ENCODE data around the gene STK11.
"Not testable (repeated sequence)": the region's sequence is repeated elsewhere in the genome, so short reads cannot be mapped to it uniquely, and the experiment has no call there.

STK11 gene

GRCh38 chr19:1237027-1237659 lies 31.6 kb downstream of the STK11 start:
- no peak for DNase-seq (ENCODE audit: low read depth, low spot score)

GRCh38 chr19:1237754-1238368 lies 32.3 kb downstream of the STK11 start, which contains the start of gene CBARP:
Gene CBARP, minus strand, starts transcription at chr19:1238005. Its CDS starts 1,905 bp downstream, at chr19:1236100.
- DNase-seq (ENCODE audit: low read depth, low spot score), result no peak

GRCh38 chr19:1238369-1239303 lies 33.1 kb downstream of the STK11 start:
- no peak for DNase-seq (ENCODE audit: low read depth, low spot score)

- no peak for DNase-seq (ENCODE audit: low read depth, low spot score)
These were observed 33.8 kb downstream of the STK11 start for GRCh38 chr19:1239420-1239795.

- no peak for DNase-seq (ENCODE audit: low read depth, low spot score)
These were observed 34.5 kb downstream of the STK11 start for GRCh38 chr19:1239796-1240737.

GRCh38 chr19:1240925-1241324 lies 35.3 kb downstream of the STK11 start:
- no peak for DNase-seq (ENCODE audit: low read depth, low spot score)

- no peak for DNase-seq (ENCODE audit: low read depth, low spot score)
These were observed 36.0 kb downstream of the STK11 start, which contains the start of gene ATP5F1D for GRCh38 chr19:1241417-1242095. Gene ATP5F1D, plus strand, starts transcription at chr19:1241751. Its CDS starts 100 bp downstream, at chr19:1241851.

- no peak for DNase-seq (ENCODE audit: low read depth, low spot score)
These were observed 38.5 kb downstream of the STK11 start for GRCh38 chr19:1243768-1244692.

GRCh38 chr19:1244693-1245451 lies 39.3 kb downstream of the STK11 start:
- DNase-seq (ENCODE audit: low read depth, low spot score), result no peak

- DNase-seq (ENCODE audit: low read depth, low spot score), result no peak
These were observed 40.1 kb downstream of the STK11 start for GRCh38 chr19:1245494-1246264.

- DNase-seq (ENCODE audit: low read depth, low spot score), result not testable (repeated sequence)
These were observed 40.9 kb downstream of the STK11 start for GRCh38 chr19:1246265-1247087.

GRCh38 chr19:1247748-1248138 lies 42.2 kb downstream of the STK11 start:
- no peak for DNase-seq (ENCODE audit: low read depth, low spot score)

GRCh38 chr19:1248139-1248785 lies 42.7 kb downstream of the STK11 start, which contains the start of gene MIDN:
Gene MIDN, plus strand, starts transcription at chr19:1248583. Its CDS starts 1,714 bp downstream, at chr19:1250297.
- no peak for DNase-seq (ENCODE audit: low read depth, low spot score)

- no peak for DNase-seq (ENCODE audit: low read depth, low spot score)
These were observed 43.3 kb downstream of the STK11 start for GRCh38 chr19:1248786-1249297.

- peak; percentile 81 for DNase-seq (ENCODE audit: low read depth, low spot score)
These were observed 43.9 kb downstream of the STK11 start for GRCh38 chr19:1249298-1249989.

Measured in brain pericyte (primary cell).